HG03064 (cell line): ENCODE data around the gene DLST.

Experiments used
- ATAC-seq: cut with Tn5 transposase; IDR thresholded peaks from one replicate; pipeline ENCODE4 v1.9.1; 2021; ENCODE audit warnings: low read depth; ENCODE audit not compliant: unreplicated experiment

The DLST gene

DNA sequence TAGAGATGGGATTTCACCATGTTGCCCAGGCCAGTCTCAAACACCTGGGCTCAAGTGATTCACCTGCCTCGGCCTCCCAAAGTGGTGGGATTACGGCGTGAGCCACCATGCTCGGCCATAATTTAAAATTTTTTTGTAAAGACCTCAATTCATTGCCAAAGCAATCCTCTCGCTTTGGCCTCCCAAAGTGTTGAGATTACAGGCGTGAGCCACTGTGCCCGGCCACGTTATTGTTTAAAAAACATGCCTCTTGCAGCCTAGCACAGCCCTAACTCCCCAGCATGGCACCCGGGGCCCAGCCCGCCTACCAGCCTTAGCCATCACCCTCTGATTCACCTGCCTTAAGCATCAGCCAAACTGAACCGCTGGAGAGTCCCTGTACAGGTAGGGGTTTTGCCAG lies 54.4 kb downstream of the DLST start:
- no peak for ATAC-seq

GRCh38 chr14:74936731-74937130 lies 55.0 kb downstream of the DLST start:
- no peak for ATAC-seq

- ATAC-seq, result no peak
Observed at GRCh38 chr14:74937171-74937570, 55.5 kb downstream of the DLST start.

GRCh38 chr14:74938531-74939495 lies 57.1 kb downstream of the DLST start:
- ATAC-seq, result no peak

GRCh38 chr14:74940956-74941565 lies 59.3 kb downstream of the DLST start:
- no peak for ATAC-seq

DNA sequence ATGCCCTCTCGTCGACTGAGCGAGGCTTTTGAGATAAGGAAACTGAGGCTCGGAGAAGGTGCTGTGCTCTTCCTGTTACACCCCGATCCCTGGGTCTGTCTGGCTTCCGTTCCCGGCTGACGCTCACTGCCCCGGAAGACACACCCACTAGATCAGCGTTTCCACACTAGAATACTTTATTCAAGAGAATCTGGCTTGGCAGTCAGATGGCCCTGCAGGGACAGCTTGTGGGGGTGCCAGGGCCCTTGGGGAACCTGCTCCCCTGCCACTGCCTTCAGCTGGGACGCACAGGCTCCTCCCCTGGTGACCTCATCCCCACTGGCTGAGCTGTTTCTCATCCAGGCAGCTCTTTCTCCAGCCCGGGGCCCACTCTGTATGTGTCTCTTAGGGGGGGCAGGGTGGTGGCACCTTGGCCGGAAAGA lies 60.0 kb downstream of the DLST start:
- ATAC-seq, result peak; percentile 47

- ATAC-seq, result no peak
Observed at GRCh38 chr14:74942181-74942580, 60.5 kb downstream of the DLST start.

DNA sequence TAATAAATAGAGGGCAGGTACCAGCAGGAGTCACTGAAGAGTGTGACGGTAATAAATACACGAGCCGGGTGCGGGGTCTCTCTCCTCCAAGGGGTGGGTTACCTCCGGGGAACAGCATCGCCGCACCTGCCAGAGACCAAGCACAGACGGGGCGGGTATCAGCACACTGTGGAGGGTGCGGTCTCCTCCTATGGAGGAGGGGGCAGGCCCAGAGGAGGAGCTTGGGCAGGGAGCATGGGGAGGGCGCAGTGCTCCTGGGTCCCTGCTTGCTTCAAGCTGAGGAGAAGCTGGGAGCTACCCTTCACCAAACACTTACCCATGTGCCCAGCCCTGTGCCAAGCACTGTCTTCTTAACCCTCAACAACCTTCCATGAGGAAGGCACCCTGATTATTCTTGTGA lies 60.9 kb downstream of the DLST start:
- no peak for ATAC-seq

- no peak for ATAC-seq
Observed at GRCh38 chr14:74945261-74945851, 63.6 kb downstream of the DLST start.

GRCh38 chr14:74945852-74946658 lies 64.3 kb downstream of the DLST start:
- no peak for ATAC-seq

GRCh38 chr14:74946659-74947281 lies 65.1 kb downstream of the DLST start:
- no peak for ATAC-seq

- no peak for ATAC-seq
Observed at GRCh38 chr14:74947353-74948227, 65.9 kb downstream of the DLST start.

DNA sequence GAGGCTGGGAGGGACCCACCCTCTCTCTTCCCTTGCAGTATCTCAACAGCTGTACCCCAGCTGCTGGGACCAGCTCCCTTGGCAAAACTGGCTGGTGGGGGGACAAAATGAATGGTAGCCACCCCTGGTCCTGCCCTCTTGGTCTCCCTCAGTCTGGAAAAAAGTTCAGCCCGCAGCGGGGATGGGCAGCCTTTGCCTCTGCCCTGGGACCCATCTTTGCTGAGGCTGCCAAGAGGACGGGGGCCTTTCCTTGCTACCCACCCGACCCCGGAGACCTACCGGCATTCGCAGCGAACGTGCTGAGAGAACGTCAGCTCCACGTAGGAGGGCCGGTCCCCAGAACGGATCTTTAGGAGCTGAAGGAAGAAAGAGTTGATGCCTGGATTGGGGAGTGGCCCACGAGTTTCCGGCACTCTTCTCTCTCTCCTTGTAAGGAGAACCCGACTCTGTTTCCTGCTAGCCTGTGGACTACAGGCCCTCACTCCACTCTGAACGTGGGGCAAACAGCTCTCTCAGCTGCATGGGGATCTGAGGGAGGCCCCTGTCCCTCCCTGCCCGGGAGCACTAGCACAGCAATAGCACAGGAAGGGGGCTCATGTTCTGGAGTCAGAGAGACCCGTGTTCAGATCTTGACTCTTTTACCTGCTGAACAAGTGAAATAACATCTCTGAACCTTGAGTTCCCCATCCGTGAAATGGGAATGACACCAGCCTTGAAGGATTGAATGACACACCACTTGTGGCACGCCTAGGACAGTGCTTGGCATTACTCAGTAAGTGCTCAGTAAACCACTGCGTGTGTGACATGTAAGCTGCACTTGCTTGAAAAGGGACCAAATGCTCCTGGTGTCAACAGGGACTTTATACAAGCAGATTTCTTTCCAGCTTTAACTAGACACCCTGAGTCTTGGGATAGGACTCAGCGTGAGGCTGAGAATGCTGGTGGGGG lies 66.8 kb downstream of the DLST start:
- ATAC-seq, result no peak

- no peak for ATAC-seq
Observed at GRCh38 chr14:74949191-74949601, 67.5 kb downstream of the DLST start.

DNA sequence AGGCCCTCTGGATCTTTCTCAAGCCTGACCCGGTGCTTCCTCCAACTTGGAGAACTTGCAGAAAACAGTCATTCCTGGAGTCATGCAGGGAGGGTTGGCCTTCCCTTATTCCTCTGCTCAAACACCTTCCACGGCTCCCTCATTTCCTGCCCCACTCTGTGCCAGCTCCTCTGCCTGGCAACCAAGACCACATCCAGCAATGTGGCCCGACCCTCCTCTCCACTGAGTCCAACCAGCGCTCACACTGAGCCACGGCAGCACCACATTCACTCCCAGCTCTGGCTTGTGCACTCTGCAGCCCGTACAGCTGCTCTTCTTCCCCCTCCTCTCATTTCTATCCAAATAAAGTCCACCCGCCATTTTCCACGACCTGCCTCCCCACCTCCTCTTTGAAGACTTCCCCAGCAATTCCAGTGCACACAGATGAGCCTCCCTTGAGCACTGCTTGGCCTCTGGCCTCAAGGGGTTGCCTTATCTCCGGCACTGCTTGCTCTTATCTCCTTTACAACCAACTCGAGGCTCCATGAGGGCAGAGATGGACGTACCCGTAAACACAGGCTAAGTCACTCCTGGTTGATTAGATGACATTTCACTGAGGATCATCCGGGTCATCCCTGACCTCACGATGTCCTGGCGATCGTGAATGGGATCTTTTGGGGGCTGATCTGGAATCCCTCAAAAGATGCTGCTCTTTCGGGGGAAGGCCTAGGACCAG lies 68.3 kb downstream of the DLST start:
- no peak for ATAC-seq

- ATAC-seq, result no peak
Observed at GRCh38 chr14:74950795-74951442, 69.2 kb downstream of the DLST start.
